Immature natural killer cell (primary cell): ENCODE data around the gene RNU1-2. TPM values are rescaled to one million over a fixed set of nuclear protein-coding genes. Genes with fewer than 3 reads are reported as not detected.
"Not testable (repeated sequence)": the region's sequence is repeated elsewhere in the genome, so short reads cannot be mapped to it uniquely, and the experiment has no call there.

Experiments used
- DNase-seq, 3 donors: peaks; one replicate each; pipeline ENCODE4 v3.0.0; 2022; ENCODE audit warnings: mixed read lengths in 1 of 3
- H3K27ac Mint-ChIP-seq, 6 donors: one replicate each; pipeline ENCODE4 v1.8.0; 2020; ENCODE audit warnings: mixed read lengths in 6 of 6, mild to moderate bottlenecking in 5 of 6, inconsistent platforms in 4 of 6, moderate library complexity in 3 of 6
- H3K27me3 Mint-ChIP-seq, 3 donors: one replicate each; pipeline ENCODE4 v1.8.0; 2020 to 2021; ENCODE audit warnings: low read depth in 3 of 3, mild to moderate bottlenecking in 3 of 3, mixed read lengths in 3 of 3, moderate library complexity in 3 of 3, inconsistent platforms in 1 of 3
- H3K36me3 Mint-ChIP-seq, 3 donors: one replicate each; pipeline ENCODE4 v1.8.0; 2020; ENCODE audit warnings: mixed read lengths in 3 of 3, inconsistent platforms in 2 of 3, mild to moderate bottlenecking in 2 of 3
- H3K4me1 Mint-ChIP-seq, 2 donors: one replicate each; pipeline ENCODE4 v1.8.0; 2020; ENCODE audit warnings: inconsistent platforms in 2 of 2, mild to moderate bottlenecking in 2 of 2, mixed read lengths in 2 of 2, moderate library complexity in 1 of 2
- H3K4me3 Mint-ChIP-seq, 5 donors: one replicate each; pipeline ENCODE4 v1.8.0; 2020; ENCODE audit warnings: mild to moderate bottlenecking in 5 of 5, mixed read lengths in 5 of 5, inconsistent platforms in 3 of 5, moderate library complexity in 3 of 5
- H3K9me3 Mint-ChIP-seq, 6 donors: one replicate each; pipeline ENCODE4 v1.8.0; 2020; ENCODE audit warnings: mild to moderate bottlenecking in 6 of 6, mixed read lengths in 6 of 6, inconsistent platforms in 4 of 6, moderate library complexity in 3 of 6
- polyA plus RNA-seq, 3 donors: library from polyadenylated mRNA; unstranded; fragments of 300-500 nt; fragmentation: Illumina TruSeq; gene quantifications; one replicate each; pipeline ENCODE4 v1.2.3, GENCODE V29; 2021

The RNU1-2 gene
- polyA plus RNA-seq, 3 donors from 2014 or later: 28.1 TPM; not detected in 2

DNA sequence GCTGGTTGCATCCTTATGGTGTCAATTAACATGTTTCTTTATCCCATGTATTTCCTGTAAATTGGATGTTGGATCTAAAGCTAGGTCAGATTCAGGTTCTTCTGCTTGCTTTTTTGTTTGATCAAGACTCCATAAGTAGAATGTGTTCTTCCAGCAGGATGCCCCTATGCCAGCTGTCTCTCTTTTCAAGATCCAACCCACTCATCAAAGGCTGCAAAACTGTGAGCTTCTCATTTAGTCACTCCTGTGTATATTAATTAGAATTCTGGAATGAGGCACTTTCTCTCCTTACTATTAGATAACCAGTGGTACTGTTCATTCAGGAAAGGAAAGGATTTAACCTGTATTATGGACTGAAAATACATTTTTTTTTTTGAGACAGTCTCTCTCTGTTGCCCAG, 38.2 kb downstream of the RNU1-2 start:
- not testable (repeated sequence) for DNase-seq
- H3K36me3 Mint-ChIP-seq: peaks cover 4 to 13% (median 9%) of the 10 kb centered on the region in 3 donors

DNA sequence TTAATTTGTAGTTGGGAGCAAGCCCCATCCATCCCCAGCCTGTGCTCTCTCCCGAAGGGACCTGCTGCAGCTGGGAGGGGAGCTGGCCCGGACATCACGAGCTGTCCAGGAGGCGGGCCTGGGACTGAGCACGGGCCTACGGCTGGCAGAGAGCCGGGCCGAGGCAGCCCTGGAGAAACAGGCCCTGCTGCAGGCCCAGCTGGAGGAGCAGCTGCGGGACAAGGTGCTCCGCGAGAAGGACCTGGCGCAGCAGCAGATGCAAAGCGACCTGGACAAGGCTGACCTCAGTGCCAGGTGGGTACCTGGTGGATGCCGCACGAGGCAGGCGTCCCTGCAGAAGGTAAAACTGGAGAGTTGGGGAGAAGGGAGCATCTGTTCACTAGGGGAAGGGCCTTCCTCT, 40.8 kb downstream of the RNU1-2 start:
- DNase-seq, H3K9me3 Mint-ChIP-seq, H3K27me3 Mint-ChIP-seq, H3K36me3 Mint-ChIP-seq, H3K27ac Mint-ChIP-seq, H3K4me3 Mint-ChIP-seq, H3K4me1 Mint-ChIP-seq: not testable (repeated sequence)

More for the DNA sequence above, 38.2 kb downstream of the RNU1-2 start:
- H3K4me3 Mint-ChIP-seq, H3K27me3 Mint-ChIP-seq, H3K9me3 Mint-ChIP-seq, H3K4me1 Mint-ChIP-seq, H3K27ac Mint-ChIP-seq: not testable (repeated sequence)

GRCh38 chr1:16938351-16939321, 42.9 kb downstream of the RNU1-2 start:
- Mint-ChIP-seq H3K36me3 (peaks cover 6 to 15% (median 12%) of the 10 kb centered on the region in 3 donors), H3K9me3 (no peaks in the 10 kb centered on the region), H3K4me1 (no peaks in the 10 kb centered on the region), H3K27me3 (peaks cover 0 to 2% (median 0%) of the 10 kb centered on the region in 3 donors), H3K4me3 (no peak overlapping the region), H3K27ac (peak overlapping the region in 1 of 6 donors; percentile 74)
- DNase-seq: no peak

DNA sequence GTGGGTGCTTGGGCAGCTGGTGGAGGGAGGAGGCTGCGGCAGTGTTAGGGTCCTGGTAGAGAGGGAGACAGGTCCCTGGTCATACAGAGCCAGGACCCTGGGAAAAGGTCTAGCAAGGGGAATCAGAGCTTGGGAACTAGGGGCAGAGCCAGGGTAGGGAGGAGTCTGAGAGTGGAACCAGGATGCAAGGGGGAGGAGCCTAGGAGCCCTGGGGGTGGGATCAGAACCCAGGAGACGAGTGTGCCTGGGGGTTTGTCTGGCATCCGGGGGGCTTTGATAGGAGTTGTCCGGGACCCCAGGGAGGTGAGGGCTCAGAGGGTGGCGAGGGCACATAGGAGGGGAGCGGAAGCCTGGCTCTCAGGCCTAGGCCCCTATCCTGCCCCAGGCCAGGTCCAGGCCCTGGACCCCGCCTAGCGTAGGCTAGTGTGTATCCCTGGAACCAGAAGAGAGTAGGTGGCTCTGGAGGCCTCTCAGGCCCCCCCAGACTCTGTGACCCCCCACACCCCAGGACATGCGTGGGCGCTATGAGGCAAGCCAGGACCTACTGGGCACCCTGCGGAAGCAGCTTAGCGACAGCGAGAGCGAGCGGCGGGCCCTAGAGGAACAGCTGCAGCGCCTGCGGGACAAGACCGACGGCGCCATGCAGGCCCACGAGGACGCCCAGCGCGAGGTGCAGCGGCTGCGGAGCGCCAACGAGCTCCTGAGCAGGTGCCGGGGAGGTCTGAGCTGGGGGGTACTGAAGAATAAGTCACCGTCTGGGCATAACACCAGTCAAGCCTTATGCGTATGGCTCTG, 43.8 kb downstream of the RNU1-2 start:
- Mint-ChIP-seq H3K36me3 (peaks cover 6 to 15% (median 12%) of the 10 kb centered on the region in 3 donors), H3K27ac (peak overlapping the region in 1 of 6 donors; percentile 17)
- not testable (repeated sequence) for DNase-seq, H3K4me1 Mint-ChIP-seq, H3K9me3 Mint-ChIP-seq, H3K27me3 Mint-ChIP-seq, H3K4me3 Mint-ChIP-seq

- Mint-ChIP-seq H3K4me3 (no peak overlapping the region), H3K9me3 (no peaks in the 10 kb centered on the region), H3K36me3 (peaks cover 13 to 17% (median 16%) of the 10 kb centered on the region in 3 donors), H3K27me3 (no peaks in the 10 kb centered on the region), H3K27ac (no peak overlapping the region), H3K4me1 (no peaks in the 10 kb centered on the region)
- no peak for DNase-seq
These were observed 48.3 kb downstream of the RNU1-2 start for GRCh38 chr1:16944038-16944437.

DNA sequence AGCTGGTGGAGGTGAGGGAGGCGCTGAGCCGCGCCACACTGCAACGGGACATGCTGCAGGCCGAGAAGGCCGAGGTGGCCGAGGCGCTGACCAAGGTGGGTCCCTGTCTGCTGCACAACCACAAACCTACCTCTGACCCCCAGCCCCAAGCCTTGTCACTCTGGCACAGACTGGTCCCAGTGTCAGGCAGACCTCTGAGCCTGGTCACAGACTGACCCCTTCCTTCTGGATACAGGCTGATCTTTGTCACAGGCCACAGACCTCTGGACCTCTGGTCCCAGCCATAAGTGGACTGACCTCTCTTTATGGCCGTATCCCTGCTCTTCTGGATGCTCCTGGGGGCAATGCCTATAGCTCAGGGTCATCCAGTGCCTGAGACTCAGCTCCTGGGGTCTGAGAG, 49.7 kb downstream of the RNU1-2 start:
- H3K4me1 Mint-ChIP-seq, H3K27me3 Mint-ChIP-seq, H3K9me3 Mint-ChIP-seq, H3K4me3 Mint-ChIP-seq, DNase-seq, H3K27ac Mint-ChIP-seq: not testable (repeated sequence)
- H3K36me3 Mint-ChIP-seq: peaks cover 13 to 16% (median 15%) of the 10 kb centered on the region in 3 donors

Other genes starting within 250 kb of the RNU1-2 start
- 10 to 100 TPM in 1 of 3 donors, not detected in 2; 28.1 TPM for gene RNU1-3, start 229.0 kb upstream of the RNU1-2 start, polyA plus RNA-seq
- 10 to 100 TPM in 1 of 3 donors, not detected in 2; 28.1 TPM for gene RNU1-4, start 155.5 kb upstream of the RNU1-2 start, polyA plus RNA-seq
- 1 to 10 TPM in 2 of 3 donors, under 1 TPM in 1; 0.35 to 6.5 (median 5.4) TPM for gene CROCC, start 26.0 kb downstream of the RNU1-2 start, polyA plus RNA-seq
- not detected for gene MFAP2, start 84.6 kb downstream of the RNU1-2 start, polyA plus RNA-seq
- 10 to 100 TPM; 21.1 to 53.4 (median 26.3) TPM for gene ATP13A2, start 115.9 kb downstream of the RNU1-2 start, polyA plus RNA-seq
- 100 to 1,000 TPM; 142 to 299 (median 173) TPM for gene SDHB, start 158.1 kb downstream of the RNU1-2 start, polyA plus RNA-seq
- 1 to 10 TPM in 1 of 3 donors, under 1 TPM in 2; 0.15 to 1.6 (median 0.20) TPM for gene PADI2, start 223.5 kb downstream of the RNU1-2 start, polyA plus RNA-seq